ENCODE measurements around the gene C1S. TPM values are rescaled to one million over a fixed set of nuclear protein-coding genes. Genes with fewer than 3 reads are reported as not detected.

C1S gene
- total and polyA plus RNA-seq, 2 experiments from 2014 or later: 4.9 to 9.7 TPM

DNA sequence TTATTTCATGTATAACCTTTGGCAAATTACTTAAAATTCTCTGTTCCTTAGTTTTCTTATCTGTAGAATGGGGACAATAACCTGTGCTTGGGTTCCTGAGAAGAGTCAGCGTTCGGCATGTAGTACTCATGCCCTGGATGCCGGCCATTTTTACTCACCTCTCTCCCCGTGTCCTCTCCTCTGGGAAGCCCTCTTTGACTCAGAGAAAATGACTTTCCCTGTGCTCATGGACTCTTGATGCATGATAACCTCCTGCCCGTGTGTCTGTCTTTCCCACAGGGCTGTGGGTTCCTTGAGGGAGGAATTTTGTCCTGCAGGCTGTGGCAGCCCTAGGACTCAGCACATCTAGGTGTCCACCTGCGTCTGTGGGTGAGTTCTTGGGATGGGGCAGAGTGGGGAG lies 54.3 kb downstream of the C1S start (continued):
- TF ChIP-seq, protein P1, sequence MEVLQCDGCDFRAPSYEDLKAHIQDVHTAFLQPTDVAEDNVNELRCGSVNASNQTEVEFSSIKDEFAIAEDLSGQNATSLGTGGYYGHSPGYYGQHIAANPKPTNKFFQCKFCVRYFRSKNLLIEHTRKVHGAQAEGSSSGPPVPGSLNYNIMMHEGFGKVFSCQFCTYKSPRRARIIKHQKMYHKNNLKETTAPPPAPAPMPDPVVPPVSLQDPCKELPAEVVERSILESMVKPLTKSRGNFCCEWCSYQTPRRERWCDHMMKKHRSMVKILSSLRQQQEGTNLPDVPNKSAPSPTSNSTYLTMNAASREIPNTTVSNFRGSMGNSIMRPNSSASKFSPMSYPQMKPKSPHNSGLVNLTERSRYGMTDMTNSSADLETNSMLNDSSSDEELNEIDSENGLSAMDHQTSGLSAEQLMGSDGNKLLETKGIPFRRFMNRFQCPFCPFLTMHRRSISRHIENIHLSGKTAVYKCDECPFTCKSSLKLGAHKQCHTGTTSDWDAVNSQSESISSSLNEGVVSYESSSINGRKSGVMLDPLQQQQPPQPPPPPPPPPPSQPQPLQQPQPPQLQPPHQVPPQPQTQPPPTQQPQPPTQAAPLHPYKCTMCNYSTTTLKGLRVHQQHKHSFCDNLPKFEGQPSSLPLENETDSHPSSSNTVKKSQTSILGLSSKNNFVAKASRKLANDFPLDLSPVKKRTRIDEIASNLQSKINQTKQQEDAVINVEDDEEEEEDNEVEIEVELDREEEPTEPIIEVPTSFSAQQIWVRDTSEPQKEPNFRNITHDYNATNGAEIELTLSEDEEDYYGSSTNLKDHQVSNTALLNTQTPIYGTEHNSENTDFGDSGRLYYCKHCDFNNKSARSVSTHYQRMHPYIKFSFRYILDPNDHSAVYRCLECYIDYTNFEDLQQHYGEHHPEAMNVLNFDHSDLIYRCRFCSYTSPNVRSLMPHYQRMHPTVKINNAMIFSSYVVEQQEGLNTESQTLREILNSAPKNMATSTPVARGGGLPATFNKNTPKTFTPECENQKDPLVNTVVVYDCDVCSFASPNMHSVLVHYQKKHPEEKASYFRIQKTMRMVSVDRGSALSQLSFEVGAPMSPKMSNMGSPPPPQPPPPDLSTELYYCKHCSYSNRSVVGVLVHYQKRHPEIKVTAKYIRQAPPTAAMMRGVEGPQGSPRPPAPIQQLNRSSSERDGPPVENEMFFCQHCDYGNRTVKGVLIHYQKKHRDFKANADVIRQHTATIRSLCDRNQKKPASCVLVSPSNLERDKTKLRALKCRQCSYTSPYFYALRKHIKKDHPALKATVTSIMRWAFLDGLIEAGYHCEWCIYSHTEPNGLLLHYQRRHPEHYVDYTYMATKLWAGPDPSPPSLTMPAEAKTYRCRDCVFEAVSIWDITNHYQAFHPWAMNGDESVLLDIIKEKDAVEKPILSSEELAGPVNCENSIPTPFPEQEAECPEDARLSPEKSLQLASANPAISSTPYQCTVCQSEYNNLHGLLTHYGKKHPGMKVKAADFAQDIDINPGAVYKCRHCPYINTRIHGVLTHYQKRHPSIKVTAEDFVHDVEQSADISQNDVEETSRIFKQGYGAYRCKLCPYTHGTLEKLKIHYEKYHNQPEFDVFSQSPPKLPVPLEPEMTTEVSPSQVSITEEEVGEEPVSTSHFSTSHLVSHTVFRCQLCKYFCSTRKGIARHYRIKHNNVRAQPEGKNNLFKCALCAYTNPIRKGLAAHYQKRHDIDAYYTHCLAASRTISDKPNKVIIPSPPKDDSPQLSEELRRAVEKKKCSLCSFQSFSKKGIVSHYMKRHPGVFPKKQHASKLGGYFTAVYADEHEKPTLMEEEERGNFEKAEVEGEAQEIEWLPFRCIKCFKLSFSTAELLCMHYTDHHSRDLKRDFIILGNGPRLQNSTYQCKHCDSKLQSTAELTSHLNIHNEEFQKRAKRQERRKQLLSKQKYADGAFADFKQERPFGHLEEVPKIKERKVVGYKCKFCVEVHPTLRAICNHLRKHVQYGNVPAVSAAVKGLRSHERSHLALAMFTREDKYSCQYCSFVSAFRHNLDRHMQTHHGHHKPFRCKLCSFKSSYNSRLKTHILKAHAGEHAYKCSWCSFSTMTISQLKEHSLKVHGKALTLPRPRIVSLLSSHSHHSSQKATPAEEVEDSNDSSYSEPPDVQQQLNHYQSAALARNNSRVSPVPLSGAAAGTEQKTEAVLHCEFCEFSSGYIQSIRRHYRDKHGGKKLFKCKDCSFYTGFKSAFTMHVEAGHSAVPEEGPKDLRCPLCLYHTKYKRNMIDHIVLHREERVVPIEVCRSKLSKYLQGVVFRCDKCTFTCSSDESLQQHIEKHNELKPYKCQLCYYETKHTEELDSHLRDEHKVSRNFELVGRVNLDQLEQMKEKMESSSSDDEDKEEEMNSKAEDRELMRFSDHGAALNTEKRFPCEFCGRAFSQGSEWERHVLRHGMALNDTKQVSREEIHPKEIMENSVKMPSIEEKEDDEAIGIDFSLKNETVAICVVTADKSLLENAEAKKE (CRISPR knock-in tag; IDR thresholded peaks at IDR 0.05): no peak
- TF ChIP-seq EZH2phosphoT487 (IDR thresholded peaks at IDR 0.05; ENCODE audit: unreplicated experiment): no peak
- TF ChIP-seq CREB1 (CRISPR knock-in tag; IDR thresholded peaks at IDR 0.05; ENCODE audit: low read depth): no peak
- TF ChIP-seq, protein P2, sequence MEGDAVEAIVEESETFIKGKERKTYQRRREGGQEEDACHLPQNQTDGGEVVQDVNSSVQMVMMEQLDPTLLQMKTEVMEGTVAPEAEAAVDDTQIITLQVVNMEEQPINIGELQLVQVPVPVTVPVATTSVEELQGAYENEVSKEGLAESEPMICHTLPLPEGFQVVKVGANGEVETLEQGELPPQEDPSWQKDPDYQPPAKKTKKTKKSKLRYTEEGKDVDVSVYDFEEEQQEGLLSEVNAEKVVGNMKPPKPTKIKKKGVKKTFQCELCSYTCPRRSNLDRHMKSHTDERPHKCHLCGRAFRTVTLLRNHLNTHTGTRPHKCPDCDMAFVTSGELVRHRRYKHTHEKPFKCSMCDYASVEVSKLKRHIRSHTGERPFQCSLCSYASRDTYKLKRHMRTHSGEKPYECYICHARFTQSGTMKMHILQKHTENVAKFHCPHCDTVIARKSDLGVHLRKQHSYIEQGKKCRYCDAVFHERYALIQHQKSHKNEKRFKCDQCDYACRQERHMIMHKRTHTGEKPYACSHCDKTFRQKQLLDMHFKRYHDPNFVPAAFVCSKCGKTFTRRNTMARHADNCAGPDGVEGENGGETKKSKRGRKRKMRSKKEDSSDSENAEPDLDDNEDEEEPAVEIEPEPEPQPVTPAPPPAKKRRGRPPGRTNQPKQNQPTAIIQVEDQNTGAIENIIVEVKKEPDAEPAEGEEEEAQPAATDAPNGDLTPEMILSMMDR (conservative IDR thresholded peaks at IDR 0.05; ENCODE audit: low read depth in 2 of 2): no peak
- no peak for TF ChIP-seq NANOG (IDR thresholded peaks at IDR 0.05; ENCODE audit: borderline replicate concordance)

DNA sequence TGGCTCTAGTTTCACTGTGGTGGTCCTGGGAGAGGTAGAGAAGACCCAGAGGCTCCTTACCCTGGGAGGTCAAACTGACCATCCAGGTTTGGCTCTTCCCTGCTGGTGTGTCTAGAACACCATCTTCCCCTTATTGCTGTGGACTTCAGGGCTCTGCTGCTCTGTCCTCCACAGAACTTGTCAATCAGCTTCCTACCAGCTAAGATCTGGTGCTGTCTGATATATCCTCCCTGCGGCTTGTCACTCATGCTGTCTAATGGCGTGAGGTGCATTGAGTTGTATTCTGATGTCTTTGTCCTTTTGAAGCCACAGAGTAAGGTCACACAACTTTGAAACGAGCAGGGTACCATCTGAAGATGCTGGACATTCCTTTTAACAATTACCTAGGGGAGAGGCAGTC lies 55.7 kb downstream of the C1S start:
- Histone ChIP-seq H3K27me3 (ENCODE audit: insufficient read depth) (no peaks in the 10 kb centered on the region), H3K79me2 (replicated peaks; ENCODE audit: insufficient read depth) (no peaks in the 10 kb centered on the region), H4K20me1 (replicated peaks; ENCODE audit: insufficient read depth) (no peaks in the 10 kb centered on the region), H2AFZ (no peak overlapping the region), H3K36me3 (ENCODE audit: insufficient read depth) (no peaks in the 10 kb centered on the region), H3K4me3 (no peak overlapping the region), H3K27ac (ENCODE audit: low read depth) (no peak overlapping the region), H3K4me1 (ENCODE audit: insufficient read depth) (no peaks in the 10 kb centered on the region), H3K4me2 (no peak overlapping the region), H3F3A (replicated peaks; ENCODE audit: low read depth) (no peaks in the 10 kb centered on the region), H3K9me2 (ENCODE audit: insufficient read depth) (no peaks in the 10 kb centered on the region)
- no peak overlapping the region for H3K27ac Mint-ChIP-seq
- ATAC-seq (no peak), DNase-seq (ENCODE audit: low spot score) (no peak)
- H3K9me3 Mint-ChIP-seq: no peaks in the 10 kb centered on the region
- H3K4me3 Mint-ChIP-seq: no peak overlapping the region
- no peaks in the 10 kb centered on the region for H3K36me3 Mint-ChIP-seq (ENCODE audit: low read depth)
- peaks cover 5% of the 10 kb centered on the region for H3K27me3 Mint-ChIP-seq (ENCODE audit: insufficient read depth, low read depth, poor library complexity)
- H3K4me1 Mint-ChIP-seq: peaks cover 4% of the 10 kb centered on the region; the same call in 1 of the 3 replicates
- no peak for TF ChIP-seq STAT1 (IDR thresholded peaks at IDR 0.05; ENCODE audit: unreplicated experiment)
- TF ChIP-seq, protein P1 (CRISPR knock-in tag; IDR thresholded peaks at IDR 0.05): no peak
